OCI-LY1 (cell line): Measurements from ENCODE around the gene OSBPL5.

Experiments used
- CTCF ChIP-seq: fragments of 200-600 bp; sonication (generic), shearing (Covaris generic); IDR thresholded peaks from 2 replicates; pipeline ENCODE4 v1.5.1; 2017; ENCODE audit warnings: mild to moderate bottlenecking, antibody characterized with exemption, low read length, moderate library complexity, mixed read lengths
- EZH2 ChIP-seq: fragments of 200-600 bp; sonication (generic), shearing (Covaris generic); IDR thresholded peaks from 2 replicates; pipeline ENCODE4 v1.8.0; 2017; ENCODE audit warnings: borderline replicate concordance, mixed run types, mild to moderate bottlenecking, antibody characterized with exemption, low read length, moderate library complexity, mixed read lengths

- TF ChIP-seq EZH2 (no peak), CTCF (no peak)
These were observed 30.2 kb downstream of the OSBPL5 start for GRCh38 chr11:3134651-3135480.
